ENCODE data around the gene PCDHB14.
"Not testable (repeated sequence)": the region's sequence is repeated elsewhere in the genome, so short reads cannot be mapped to it uniquely, and the experiment has no call there.

PCDHB14 gene

DNA sequence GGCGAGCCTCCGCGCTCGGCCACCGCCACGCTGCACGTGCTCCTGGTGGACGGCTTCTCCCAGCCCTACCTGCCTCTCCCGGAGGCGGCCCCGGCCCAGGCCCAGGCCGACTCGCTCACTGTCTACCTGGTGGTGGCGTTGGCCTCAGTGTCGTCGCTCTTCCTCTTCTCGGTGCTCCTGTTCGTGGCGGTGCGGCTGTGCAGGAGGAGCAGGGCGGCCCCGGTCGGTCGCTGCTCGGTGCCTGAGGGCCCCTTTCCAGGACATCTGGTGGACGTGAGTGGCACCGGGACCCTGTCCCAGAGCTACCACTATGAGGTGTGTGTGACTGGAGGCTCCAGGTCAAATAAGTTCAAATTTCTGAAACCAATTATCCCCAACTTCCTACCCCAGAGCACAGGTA is 12.3 kb upstream of the PCDHB14 start:
- not testable (repeated sequence) for DNase-seq

DNA sequence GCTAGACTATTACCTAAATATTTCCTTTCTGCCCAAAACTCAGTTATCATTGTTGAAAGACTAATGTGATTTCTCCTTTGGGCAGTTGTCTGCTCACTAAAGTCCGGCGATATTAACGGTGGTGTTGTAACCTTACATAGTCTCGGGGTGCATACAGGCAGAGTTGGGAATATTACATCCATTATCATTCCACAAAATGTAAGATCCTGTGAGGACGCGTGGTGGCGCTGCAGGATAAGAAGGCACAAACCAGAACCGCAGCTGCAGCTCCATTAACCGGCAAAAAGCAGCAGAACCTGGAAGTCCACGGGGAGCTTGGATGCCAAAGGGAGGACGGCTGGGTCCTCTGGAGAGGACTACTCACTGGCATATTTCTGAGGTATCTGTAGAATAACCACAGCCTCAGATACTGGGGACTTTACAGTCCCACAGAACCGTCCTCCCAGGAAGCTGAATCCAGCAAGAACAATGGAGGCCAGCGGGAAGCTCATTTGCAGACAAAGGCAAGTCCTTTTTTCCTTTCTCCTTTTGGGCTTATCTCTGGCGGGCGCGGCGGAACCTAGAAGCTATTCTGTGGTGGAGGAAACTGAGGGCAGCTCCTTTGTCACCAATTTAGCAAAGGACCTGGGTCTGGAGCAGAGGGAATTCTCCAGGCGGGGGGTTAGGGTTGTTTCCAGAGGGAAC is 9.3 kb upstream of the PCDHB14 start, which contains the start of gene PCDHB13:
Gene PCDHB13, plus strand, starts transcription at position 264 of the 684 bp plus-strand sequence. Its CDS starts 205 bp downstream, at position 469.
- peak; percentile 17 for DNase-seq

DNA sequence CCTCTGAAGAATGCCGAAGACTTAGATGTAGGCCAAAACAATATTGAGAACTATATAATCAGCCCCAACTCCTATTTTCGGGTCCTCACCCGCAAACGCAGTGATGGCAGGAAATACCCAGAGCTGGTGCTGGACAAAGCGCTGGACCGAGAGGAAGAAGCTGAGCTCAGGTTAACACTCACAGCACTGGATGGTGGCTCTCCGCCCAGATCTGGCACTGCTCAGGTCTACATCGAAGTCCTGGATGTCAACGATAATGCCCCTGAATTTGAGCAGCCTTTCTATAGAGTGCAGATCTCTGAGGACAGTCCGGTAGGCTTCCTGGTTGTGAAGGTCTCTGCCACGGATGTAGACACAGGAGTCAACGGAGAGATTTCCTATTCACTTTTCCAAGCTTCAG is 8.6 kb upstream of the PCDHB14 start:
- DNase-seq = not testable (repeated sequence)

DNA sequence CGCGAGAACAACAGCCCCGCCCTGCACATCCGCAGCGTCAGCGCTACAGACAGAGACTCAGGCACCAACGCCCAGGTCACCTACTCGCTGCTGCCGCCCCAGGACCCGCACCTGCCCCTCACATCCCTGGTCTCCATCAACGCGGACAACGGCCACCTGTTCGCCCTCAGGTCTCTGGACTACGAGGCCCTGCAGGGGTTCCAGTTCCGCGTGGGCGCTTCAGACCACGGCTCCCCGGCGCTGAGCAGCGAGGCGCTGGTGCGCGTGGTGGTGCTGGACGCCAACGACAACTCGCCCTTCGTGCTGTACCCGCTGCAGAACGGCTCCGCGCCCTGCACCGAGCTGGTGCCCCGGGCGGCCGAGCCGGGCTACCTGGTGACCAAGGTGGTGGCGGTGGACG is 7.6 kb upstream of the PCDHB14 start:
- not testable (repeated sequence) for DNase-seq

DNA sequence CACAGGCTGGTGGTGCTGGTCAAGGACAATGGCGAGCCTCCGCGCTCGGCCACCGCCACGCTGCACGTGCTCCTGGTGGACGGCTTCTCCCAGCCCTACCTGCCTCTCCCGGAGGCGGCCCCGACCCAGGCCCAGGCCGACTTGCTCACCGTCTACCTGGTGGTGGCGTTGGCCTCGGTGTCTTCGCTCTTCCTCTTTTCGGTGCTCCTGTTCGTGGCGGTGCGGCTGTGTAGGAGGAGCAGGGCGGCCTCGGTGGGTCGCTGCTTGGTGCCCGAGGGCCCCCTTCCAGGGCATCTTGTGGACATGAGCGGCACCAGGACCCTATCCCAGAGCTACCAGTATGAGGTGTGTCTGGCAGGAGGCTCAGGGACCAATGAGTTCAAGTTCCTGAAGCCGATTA is 7.1 kb upstream of the PCDHB14 start:
- DNase-seq = not testable (repeated sequence)

DNA sequence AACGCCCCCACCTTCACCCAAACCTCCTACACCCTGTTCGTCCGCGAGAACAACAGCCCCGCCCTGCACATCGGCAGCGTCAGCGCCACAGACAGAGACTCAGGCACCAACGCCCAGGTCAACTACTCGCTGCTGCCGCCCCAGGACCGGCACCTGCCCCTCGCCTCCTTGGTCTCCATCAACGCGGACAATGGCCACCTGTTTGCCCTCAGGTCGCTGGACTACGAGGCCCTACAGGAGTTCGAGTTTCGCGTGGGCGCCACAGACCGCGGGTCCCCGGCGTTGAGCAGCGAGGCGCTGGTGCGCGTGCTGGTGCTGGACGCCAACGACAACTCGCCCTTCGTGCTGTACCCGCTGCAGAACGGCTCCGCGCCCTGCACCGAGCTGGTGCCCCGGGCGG is 1.7 kb downstream of the PCDHB14 start:
- DNase-seq = not testable (repeated sequence)

DNA sequence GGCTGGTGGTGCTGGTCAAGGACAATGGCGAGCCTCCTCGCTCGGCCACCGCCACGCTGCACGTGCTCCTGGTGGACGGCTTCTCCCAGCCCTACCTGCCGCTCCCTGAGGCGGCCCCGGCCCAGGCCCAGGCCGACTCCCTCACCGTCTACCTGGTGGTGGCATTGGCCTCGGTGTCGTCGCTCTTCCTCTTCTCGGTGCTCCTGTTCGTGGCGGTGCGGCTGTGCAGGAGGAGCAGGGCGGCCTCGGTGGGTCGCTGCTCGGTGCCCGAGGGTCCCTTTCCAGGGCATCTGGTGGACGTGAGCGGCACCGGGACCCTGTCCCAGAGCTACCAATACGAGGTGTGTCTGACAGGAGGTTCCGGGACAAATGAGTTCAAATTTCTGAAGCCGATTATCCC is 2.3 kb downstream of the PCDHB14 start:
- not testable (repeated sequence) for DNase-seq

DNA sequence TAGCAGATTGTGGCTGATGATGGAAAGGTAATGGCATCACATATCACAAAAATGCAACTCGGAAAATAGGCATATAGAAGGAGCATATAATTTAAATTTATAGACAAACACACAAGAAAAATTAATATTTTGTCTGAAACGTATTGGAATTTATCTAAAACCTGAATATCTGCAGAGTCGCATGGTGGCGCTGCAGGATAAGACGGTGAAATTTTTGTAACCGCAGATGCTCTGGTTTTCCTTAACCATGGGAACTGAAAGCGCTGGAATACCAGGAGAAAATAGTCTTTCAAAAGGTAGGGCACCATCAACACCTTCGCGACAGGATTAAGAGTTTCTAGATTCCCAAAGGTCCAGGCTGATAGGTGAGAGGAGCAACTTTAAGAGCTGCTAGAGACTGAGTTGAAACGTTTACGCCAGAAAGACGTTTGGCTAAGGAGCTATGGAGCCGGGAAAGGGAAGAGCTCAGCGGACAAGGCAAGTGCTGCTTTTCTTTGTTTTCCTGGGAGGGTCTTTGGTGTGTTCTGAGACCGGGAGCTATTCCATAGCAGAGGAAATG is 11.0 kb downstream of the PCDHB14 start:
- peak; percentile 24 for DNase-seq

DNA sequence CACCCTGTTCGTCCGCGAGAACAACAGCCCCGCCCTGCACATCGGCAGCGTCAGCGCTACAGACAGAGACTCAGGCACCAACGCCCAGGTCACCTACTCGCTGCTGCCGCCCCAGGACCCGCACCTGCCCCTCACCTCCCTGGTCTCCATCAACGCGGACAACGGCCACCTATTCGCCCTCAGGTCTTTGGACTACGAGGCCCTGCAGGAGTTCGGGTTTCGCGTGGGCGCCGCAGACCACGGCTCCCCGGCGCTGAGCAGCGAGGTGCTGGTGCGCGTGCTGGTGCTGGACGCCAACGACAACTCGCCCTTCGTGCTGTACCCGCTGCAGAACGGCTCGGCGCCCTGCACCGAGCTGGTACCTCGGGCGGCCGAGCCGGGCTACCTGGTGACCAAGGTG is 12.8 kb downstream of the PCDHB14 start:
- DNase-seq = not testable (repeated sequence)

DNA sequence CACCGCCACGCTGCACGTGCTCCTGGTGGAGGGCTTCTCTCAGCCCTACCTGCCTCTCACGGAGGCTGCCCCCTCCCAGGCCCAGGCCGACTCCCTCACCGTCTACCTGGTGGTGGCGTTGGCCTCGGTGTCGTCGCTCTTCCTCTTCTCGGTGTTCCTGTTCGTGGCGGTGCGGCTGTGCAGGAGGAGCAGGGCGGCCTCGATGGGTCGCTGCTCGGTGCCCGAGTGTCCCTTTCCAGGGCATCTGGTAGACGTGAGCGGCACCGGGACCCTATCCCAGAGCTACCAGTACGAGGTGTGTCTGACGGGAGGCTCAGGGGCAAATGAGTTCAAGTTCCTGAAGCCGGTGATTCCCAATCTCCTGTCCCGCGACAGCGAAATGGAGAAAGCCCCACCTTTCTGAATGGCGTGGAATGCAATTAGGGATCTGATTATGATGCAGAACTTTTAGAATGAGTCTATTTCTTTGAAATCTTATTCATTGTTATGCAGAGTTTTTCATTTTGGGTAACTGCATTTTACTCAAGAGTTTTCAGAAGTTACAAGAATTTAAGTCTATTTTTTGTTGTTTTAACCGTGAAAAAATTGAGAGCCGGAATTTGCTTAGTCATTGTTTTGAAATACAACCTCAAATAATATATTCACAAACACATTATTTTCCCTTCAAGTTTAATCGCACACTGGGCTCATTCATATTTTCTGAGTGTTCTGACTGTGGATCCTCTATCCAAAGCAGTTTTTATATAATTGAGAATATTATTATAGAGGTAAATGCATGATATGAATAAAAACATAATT is 13.6 kb downstream of the PCDHB14 start:
- DNase-seq = no peak

DNA sequence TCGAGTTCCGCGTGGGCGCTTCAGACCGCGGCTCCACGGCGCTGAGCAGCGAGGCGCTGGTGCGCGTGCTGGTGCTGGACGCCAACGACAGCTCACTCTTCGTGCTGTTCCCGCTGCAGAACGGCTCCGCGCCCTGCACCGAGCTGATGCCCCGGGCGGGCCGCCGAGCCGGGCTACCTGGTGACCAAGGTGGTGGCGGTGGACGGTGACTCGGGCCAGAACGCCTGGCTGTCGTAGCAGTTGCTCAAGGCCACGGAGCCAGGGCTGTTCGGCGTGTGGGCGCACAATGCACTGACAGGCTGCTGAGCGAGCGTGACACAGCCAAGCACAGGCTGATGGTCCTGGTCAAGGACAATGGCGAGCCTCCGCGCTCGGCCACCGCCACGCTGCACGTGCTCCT is 18.4 kb downstream of the PCDHB14 start:
- DNase-seq = no peak

DNA sequence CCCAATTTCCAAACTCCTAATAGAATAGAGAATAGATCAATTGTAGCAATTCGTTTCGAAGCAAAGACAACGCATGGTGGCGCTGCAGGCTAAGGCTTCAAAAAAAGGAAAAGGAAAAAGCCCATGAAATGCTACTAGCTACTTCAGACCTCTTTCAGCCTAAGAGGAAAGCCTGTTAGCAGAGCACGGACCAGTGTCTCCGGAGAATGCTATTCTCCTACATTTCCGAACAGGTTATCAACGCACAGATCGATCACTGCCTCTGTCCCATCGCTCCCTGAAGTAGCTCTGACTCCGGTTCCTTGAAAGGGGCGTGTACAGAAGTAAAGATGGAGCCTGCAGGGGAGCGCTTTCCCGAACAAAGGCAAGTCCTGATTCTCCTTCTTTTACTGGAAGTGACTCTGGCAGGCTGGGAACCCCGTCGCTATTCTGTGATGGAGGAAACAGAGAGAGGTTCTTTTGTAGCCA is 22.1 kb downstream of the PCDHB14 start, which contains the start of gene PCDHB15:
Gene PCDHB15, plus strand, starts transcription at position 146 of the 468 bp plus-strand sequence. Its CDS starts 184 bp downstream, at position 330.
- DNase-seq = peak; percentile 56

DNA sequence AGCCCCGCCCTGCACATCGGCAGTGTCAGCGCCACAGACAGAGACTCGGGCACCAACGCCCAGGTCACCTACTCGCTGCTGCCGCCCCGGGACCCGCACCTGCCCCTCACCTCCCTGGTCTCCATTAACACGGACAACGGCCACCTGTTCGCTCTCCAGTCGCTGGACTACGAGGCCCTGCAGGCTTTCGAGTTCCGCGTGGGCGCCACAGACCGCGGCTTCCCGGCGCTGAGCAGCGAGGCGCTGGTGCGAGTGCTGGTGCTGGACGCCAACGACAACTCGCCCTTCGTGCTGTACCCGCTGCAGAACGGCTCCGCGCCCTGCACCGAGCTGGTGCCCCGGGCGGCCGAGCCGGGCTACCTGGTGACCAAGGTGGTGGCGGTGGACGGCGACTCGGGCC is 23.8 kb downstream of the PCDHB14 start:
- not testable (repeated sequence) for DNase-seq

DNA sequence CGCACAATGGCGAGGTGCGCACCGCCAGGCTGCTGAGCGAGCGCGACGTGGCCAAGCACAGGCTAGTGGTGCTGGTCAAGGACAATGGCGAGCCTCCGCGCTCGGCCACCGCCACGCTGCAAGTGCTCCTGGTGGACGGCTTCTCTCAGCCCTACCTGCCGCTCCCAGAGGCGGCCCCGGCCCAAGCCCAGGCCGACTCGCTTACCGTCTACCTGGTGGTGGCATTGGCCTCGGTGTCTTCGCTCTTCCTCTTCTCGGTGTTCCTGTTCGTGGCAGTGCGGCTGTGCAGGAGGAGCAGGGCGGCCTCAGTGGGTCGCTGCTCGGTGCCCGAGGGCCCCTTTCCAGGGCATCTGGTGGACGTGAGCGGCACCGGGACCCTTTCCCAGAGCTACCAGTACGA is 24.3 kb downstream of the PCDHB14 start:
- not testable (repeated sequence) for DNase-seq

DNA sequence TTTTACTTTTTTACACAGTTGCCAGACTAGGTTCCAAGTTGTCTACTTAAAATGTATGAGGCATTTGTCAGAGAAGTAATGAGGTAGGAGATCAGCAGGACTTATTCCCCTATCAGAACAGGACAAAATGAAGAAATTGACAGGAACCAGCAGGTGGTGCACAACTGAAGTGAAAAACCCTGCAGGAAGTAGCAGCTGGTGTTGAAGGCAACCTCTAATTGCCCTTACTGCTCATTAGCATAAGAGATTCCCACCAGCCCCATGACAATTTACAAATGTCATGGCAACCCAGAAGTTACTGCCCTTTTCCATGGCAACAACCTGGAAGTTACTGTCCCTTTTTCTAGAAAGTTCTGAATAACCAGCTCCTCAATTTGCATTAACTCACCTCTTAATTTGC is 27.4 kb downstream of the PCDHB14 start:
- no peak for DNase-seq

DNA sequence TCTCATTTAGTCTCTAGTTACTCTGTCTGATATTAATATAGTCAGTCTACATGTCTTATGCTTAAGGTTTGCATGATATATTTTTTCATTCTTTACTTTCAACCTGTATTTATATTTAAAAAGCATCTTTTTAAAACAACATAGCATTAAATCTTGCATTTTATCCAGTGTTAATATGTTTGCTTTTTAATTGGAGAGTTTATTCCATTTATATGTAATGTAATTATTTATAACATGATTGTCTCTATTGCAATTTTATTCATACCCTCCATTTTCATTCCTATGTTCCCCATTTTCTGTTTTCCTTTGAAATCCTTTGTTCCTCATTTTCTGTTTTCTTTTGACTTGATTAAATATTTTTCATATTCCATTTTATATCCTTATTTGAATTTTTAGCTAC is 35.3 kb downstream of the PCDHB14 start:
- DNase-seq = no peak

DNA sequence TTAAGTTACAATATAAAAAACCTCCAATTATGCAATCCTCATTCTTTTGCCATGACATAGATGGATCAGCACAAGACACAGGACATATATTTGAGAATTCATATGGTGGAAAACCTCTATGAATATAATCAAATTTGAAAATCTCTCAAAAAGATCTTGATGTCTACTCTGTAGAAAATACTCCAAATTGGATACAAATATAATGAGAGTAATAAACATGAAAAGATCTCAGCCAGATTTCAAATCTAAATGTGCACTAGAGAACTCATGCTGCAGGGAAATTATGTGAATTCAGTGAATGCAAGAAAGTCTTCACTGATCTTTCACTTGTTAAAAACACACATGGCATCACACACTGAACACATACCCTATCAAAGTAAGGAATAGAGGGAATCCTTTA is 35.8 kb downstream of the PCDHB14 start:
- DNase-seq = no peak

DNA sequence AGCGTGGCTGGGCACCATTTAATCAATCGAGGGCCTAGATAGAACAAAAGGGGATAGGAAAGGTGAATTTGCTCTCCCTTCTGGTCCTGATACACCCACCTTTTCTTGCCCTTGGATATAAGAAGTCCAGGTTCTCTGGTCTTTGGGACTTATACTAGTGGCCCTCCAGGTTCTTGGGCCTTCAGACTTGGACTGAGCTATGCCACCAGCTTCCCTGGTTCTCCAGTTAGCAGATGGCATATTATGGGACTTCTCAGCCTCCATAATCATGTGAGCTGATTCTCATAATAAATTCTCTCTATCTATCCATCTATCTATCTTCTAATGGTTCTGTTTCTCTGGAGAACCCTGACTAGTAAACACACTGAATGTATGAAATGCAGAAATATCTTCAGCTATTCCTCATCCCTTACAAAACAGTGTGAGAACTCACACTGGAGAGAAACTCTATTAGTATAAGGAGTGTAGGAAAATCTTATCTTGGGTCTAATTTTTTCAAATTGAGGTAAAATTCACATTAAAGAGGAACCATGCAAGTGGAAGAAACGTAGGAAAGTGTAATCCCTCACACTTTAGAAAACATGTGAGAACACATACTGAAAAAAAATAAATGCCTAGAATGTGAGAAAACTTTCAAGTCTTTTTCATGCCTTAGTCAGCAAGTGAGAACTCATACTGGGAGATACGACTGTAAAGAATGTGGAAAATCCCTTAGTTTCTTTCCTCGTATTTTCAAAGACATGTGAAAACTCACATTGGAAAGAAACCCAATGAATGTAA is 37.5 kb downstream of the PCDHB14 start:
- DNase-seq = no peak

DNA sequence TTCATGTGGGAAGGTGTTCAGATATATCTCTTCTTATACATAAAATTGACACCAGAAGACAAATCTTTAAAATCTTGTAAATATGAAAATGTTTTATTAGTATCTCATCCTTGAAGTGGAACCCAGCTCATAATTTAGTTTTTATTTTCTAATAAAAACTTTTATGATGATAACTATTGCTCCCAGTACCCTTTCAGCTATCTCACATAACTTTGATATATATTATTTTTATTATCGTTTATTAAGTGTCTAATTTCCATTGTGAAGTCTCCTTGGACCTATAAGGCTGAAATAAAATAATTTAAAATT is 38.0 kb downstream of the PCDHB14 start:
- DNase-seq = no peak

DNA sequence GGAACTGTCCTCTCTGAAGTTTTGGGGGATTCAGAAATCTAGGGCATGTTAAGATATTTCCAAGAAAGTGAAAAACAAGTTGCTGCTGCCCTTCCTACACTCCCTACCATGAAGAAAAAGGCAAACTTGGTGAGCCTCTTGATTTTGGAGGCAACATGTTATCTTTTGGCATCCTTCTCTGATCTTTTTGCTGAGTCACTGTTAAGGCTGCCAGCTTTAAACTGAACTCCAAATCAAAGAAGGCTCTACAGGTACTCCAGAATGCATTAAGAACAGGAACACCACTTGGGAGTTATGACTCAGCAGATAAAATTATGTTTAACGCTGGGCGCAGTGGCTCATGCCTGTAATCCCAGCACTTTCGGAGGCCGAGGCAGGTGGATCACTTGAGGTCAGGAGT is 46.1 kb downstream of the PCDHB14 start:
- DNase-seq = no peak

DNA sequence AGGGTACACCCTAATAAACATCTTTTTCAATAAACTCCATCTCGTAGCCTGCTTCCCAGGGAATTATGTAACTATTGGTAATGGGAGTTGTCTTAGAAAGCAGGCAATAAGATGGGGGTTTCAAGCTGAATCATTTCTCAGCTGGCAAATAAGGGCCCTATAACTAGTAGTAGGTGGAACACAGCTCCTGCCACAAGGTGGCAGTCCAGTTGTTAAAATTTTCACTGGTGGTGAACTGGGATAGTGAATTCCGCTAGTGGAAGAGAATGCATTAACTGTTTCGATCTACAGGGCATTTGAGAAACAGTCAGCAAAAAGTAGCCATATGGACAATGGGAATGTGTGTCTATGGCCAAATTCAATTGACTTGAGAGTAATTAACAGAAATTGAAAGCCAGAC is 49.8 kb downstream of the PCDHB14 start:
- DNase-seq = peak; percentile 2

Measured in NCI-H82 (cell line).